HFF-Myc (cell line): ENCODE measurements around the gene ATP2B1.
A peak's percentile ranks its signal among the peaks of the same experiment; 100 is the strongest.
"Not testable (repeated sequence)": the region's sequence is repeated elsewhere in the genome, so short reads cannot be mapped to it uniquely, and the experiment has no call there.

ENCODE experiments used
- DNase-seq: peaks from one replicate; pipeline ENCODE4 v3.0.0-alpha.2; 2011; ENCODE audit warnings: low read depth; ENCODE audit errors: extremely low read depth
- H3K4me3 ChIP-seq: replicated peaks from 2 replicates; pipeline ENCODE4 v1.5.1; 2011; ENCODE audit warnings: low read depth, mild to moderate bottlenecking, control low read depth, low read length
- TF ChIP-seq, protein P1 (sequence below): IDR thresholded peaks from 2 replicates; pipeline ENCODE4 v1.5.1; 2012; ENCODE audit warnings: mild to moderate bottlenecking, low read depth, low read length, control low read depth; ENCODE audit errors: missing control alignments

The ATP2B1 gene

GRCh38 chr12:89708565-89709156 lies at the start of gene ATP2B1:
TSS of gene ATP2B1 (minus strand) at chr12:89708838. CDS start at chr12:89655886, 52,952 bp downstream.
- peak within 1 kb of the TSS; percentile 88 for H3K4me3 ChIP-seq
- TF ChIP-seq, protein P1, sequence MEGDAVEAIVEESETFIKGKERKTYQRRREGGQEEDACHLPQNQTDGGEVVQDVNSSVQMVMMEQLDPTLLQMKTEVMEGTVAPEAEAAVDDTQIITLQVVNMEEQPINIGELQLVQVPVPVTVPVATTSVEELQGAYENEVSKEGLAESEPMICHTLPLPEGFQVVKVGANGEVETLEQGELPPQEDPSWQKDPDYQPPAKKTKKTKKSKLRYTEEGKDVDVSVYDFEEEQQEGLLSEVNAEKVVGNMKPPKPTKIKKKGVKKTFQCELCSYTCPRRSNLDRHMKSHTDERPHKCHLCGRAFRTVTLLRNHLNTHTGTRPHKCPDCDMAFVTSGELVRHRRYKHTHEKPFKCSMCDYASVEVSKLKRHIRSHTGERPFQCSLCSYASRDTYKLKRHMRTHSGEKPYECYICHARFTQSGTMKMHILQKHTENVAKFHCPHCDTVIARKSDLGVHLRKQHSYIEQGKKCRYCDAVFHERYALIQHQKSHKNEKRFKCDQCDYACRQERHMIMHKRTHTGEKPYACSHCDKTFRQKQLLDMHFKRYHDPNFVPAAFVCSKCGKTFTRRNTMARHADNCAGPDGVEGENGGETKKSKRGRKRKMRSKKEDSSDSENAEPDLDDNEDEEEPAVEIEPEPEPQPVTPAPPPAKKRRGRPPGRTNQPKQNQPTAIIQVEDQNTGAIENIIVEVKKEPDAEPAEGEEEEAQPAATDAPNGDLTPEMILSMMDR: no peak
- no peak for DNase-seq

- not testable (repeated sequence) for DNase-seq, H3K4me3 ChIP-seq
Observed at GRCh38 chr12:89757987-89758386, 49.3 kb upstream of the ATP2B1 start.

DNA sequence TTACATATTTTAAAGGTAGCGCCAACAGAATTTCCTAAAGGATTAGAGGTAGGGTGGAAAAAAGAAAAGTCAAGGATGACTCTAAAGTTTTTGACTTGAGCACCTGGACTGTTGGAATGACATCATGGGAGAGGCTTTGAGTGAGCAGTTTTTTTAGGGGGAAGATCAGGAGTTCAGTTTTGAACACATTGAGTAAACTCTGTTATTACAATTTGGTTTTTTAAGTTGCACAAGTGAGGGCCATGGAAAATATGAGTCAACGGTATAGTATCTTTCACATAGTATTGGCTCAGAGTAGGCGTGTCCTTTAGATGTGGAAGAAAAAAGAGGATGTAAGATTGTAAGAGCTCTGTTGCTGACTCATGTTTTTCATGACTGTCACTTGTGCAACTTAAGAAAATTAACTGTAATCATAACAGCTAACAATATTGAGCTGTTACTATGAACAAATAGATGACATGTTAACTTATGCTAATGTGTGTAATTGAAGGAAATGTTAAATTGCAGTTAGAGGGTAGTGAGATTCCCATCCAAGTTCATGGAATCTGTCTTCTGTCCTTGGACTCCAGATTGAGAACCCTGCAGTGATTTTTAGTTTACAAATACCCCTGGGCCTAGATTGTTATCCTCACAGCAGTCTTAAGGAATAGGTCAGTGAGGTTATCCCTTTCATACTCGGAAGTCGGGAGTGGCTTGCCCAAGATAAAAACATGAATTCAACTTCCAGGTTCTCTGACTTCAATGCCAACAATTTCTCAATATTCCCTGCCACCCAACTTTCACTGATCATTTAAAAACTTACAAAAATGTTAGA lies 48.2 kb upstream of the ATP2B1 start:
- H3K4me3 ChIP-seq: no peak overlapping the region
- TF ChIP-seq, protein P1: no peak
- DNase-seq: peak; percentile 93

DNA sequence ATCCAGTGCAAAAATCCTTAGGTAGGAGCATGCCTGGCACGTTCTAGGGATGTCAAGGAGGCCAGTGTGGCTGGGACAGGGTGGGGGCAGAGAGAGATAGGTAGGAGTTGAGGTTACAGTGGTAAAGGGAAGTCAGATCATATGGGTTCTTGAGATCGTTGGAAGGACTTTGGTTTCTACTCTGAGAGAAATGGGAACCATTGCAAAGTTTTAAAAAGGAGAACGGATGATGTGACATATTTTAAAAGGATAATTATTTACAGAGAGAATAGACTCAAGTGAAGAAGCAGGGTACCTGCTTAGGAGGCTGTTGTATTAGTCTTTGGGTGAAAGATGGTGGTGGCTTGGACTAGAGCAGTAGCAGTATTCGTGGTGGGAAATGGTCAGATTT lies 47.6 kb upstream of the ATP2B1 start:
- TF ChIP-seq, protein P1: no peak
- no peak for DNase-seq
- no peak overlapping the region for H3K4me3 ChIP-seq

GRCh38 chr12:89753997-89754396 lies 45.4 kb upstream of the ATP2B1 start:
- H3K4me3 ChIP-seq: no peak overlapping the region
- DNase-seq: no peak
- TF ChIP-seq, protein P1: no peak

DNA sequence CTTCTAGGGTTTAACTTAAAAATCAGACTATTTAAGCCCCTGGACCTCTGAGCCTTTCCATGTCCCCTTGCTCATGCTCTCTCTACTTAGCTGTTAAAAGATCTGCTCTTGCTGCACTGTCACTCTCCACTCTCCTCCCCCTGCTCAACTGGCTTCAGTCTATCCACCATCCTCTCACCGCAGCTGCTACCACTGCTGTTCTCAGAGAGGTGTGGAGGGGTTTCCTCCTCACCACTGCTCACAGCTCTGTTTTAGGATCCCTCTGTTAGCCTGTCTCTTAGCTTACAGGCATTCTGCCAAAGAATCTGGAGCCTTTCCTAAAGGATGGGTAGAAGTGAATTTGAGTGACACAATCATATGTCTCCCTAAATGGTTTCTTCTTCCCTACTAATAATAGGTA lies 43.7 kb upstream of the ATP2B1 start:
- no peak for DNase-seq
- TF ChIP-seq, protein P1: no peak
- no peak overlapping the region for H3K4me3 ChIP-seq
